Left lung (tissue), 10 donors: ENCODE measurements around the gene RSPH10B2. TPM values are rescaled to one million over a fixed set of nuclear protein-coding genes. Genes with fewer than 3 reads are reported as not detected.
"Not testable (repeated sequence)": the region's sequence is repeated elsewhere in the genome, so short reads cannot be mapped to it uniquely, and the experiment has no call there.

ENCODE experiments used
- ATAC-seq: fragments of 200-7000 bp; cut with Tn5 transposase; one replicate; pipeline ENCODE4 v1.9.1; 2020; ENCODE audit warnings: moderate library complexity
- DNase-seq, 4 donors: peaks; one replicate each; pipeline ENCODE4 v3.0.0-alpha.2; 2013 to 2020
- H3K27ac ChIP-seq, 2 donors: fragments of 200-600 bp; sonication (generic) in 1 of 2; one replicate each; pipeline versions ENCODE4 v1.5.0 to v1.8.0; 2020 to 2021
- H3K27me3 ChIP-seq, 2 donors: fragments of 200-600 bp; sonication (generic) in 1 of 2; one replicate each; pipeline versions ENCODE4 v1.5.0 to v1.8.0; 2020 to 2021
- H3K36me3 ChIP-seq, 2 donors: fragments of 200-600 bp; sonication (generic) in 1 of 2; one replicate each; pipeline versions ENCODE4 v1.5.0 to v1.8.0; 2020 to 2021
- H3K4me1 ChIP-seq, 2 donors: fragments of 200-600 bp; one replicate each; pipeline ENCODE4 v1.8.0; 2021
- H3K4me3 ChIP-seq, 2 donors: fragments of 200-600 bp; sonication (generic) in 1 of 2; one replicate each; pipeline versions ENCODE4 v1.5.0 to v1.8.0; 2020 to 2021; ENCODE audit warnings: mild to moderate bottlenecking in 1 of 2
- H3K9me3 ChIP-seq, 2 donors: fragments of 200-600 bp; sonication (generic) in 1 of 2; one replicate each; pipeline versions ENCODE4 v1.5.0 to v1.8.0; 2020 to 2021
- intact Hi-C, 2 donors: fragments of 100-400 bp; cut with DNase I; formaldehyde crosslinking; loops; one replicate each; pipeline versions ENCODE4 v1.11.2 to v1.14.2; 2022
- polyA plus RNA-seq, 6 donors: library from polyadenylated mRNA; unstranded; fragments of 120-200 nt; gene quantifications; one replicate each; pipeline ENCODE4 v1.2.1, GENCODE V29; 2013; ENCODE audit not compliant: insufficient read length in 6 of 6
- total RNA-seq, 2 donors: library from RNA; stranded (reverse); fragmentation: NEBNext Ultra II Directional; extraction: Animal tissue kit (Norgen Biotek cat#: 25700); gene quantifications; one replicate each; pipeline ENCODE4 v1.2.1, GENCODE V29; 2021
- donor health status: DM: no; HTN: yes; CAD: no.
- donor health status: DM: no; HTN: no; CAD: no.

The RSPH10B2 gene
- total and polyA plus RNA-seq, 8 donors: 0.92 to 5.7 (median 4.0) TPM; not detected in 1

DNA sequence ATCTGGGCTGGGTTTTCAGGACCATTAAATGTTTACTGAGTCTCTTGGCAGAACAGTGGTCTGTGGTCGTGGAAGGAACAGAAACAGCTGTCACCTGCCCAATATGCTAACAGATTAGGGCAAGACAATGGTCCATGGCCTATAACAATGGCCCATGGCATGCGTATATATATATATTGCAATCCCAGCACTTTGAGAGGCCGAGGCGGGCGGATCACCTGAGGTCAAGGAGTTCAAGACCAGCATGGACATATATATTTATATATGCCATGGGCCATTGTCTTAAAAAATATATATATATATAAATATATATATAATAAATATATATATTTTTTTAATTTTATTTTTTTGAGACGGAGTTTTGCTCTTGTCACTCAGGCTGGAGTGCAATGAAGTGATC, 27.7 kb downstream of the RSPH10B2 start:
- H3K4me3 ChIP-seq, H3K27ac ChIP-seq, H3K4me1 ChIP-seq, ATAC-seq, H3K9me3 ChIP-seq, H3K27me3 ChIP-seq, intact Hi-C loops, H3K36me3 ChIP-seq: not testable (repeated sequence)
- DNase-seq: peak in 1 of 4 donors; percentile 61

GRCh38 chr7:6789353-6789752, 35.5 kb downstream of the RSPH10B2 start:
- intact Hi-C loops, DNase-seq, H3K9me3 ChIP-seq, H3K27ac ChIP-seq, H3K36me3 ChIP-seq, H3K27me3 ChIP-seq, H3K4me1 ChIP-seq, ATAC-seq, H3K4me3 ChIP-seq: not testable (repeated sequence)

- H3K9me3 ChIP-seq, intact Hi-C loops, H3K36me3 ChIP-seq, DNase-seq, H3K27ac ChIP-seq, H3K4me1 ChIP-seq, H3K4me3 ChIP-seq, H3K27me3 ChIP-seq: not testable (repeated sequence)
- ATAC-seq: peak; percentile 49
Measured at GRCh38 chr7:6792113-6792872, 38.4 kb downstream of the RSPH10B2 start.

GRCh38 chr7:6794276-6794675, 40.4 kb downstream of the RSPH10B2 start:
- H3K27ac ChIP-seq, H3K27me3 ChIP-seq, H3K4me3 ChIP-seq, H3K9me3 ChIP-seq, H3K36me3 ChIP-seq, DNase-seq, H3K4me1 ChIP-seq, ATAC-seq, intact Hi-C loops: not testable (repeated sequence)

DNA sequence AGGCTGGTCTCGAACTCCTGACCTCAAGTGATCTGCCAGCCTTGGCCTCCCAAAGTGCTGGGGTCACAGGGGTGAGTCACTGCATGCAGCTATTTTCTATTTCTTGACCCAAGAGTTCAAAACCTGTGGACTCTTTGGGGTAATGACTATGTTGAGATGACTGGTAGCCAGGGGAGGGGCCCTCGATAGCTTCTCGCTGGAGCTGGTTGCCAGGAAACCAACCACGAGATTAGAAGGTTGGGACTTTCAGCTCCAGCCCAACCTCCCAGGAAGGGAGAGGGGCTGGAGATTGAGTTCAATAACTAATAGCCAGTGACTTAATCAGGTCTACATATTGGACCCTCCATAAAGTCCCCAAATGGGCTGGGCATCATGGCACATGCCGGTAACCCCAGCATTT, 43.3 kb downstream of the RSPH10B2 start:
- peak overlapping the region in 1 of 2 donors; percentile 26 for H3K27ac ChIP-seq
- DNase-seq (peak in 1 of 4 donors; percentile 36), ATAC-seq (peak; percentile 71)
- H3K9me3 ChIP-seq, H3K27me3 ChIP-seq, H3K4me3 ChIP-seq, H3K4me1 ChIP-seq, intact Hi-C loops: not testable (repeated sequence)
- peaks cover 0 to 11% of the 10 kb centered on the region in 2 donors for H3K36me3 ChIP-seq

- H3K27me3 ChIP-seq, intact Hi-C loops: not testable (repeated sequence)
- ATAC-seq: peak; percentile 86
Measured at GRCh38 chr7:6798047-6798446, 44.1 kb downstream of the RSPH10B2 start.

GRCh38 chr7:6799887-6800286, 46.0 kb downstream of the RSPH10B2 start:
- H3K9me3 ChIP-seq, DNase-seq, intact Hi-C loops, ATAC-seq, H3K4me1 ChIP-seq, H3K27me3 ChIP-seq, H3K4me3 ChIP-seq, H3K27ac ChIP-seq: not testable (repeated sequence)
- peaks cover 0 to 19% of the 10 kb centered on the region in 2 donors for H3K36me3 ChIP-seq

More at GRCh38 chr7:6798047-6798446, 44.1 kb downstream of the RSPH10B2 start:
- not testable (repeated sequence) for H3K9me3 ChIP-seq, H3K4me1 ChIP-seq, H3K4me3 ChIP-seq, DNase-seq, H3K27ac ChIP-seq
- H3K36me3 ChIP-seq: peaks cover 0 to 11% of the 10 kb centered on the region in 2 donors

GRCh38 chr7:6800331-6800730, 46.4 kb downstream of the RSPH10B2 start:
- DNase-seq, intact Hi-C loops, H3K27ac ChIP-seq, ATAC-seq, H3K4me1 ChIP-seq, H3K27me3 ChIP-seq, H3K4me3 ChIP-seq, H3K9me3 ChIP-seq: not testable (repeated sequence)
- peaks cover 0 to 19% of the 10 kb centered on the region in 2 donors for H3K36me3 ChIP-seq

GRCh38 chr7:6807393-6807918, 53.6 kb downstream of the RSPH10B2 start:
- ATAC-seq, H3K27ac ChIP-seq, H3K4me3 ChIP-seq, intact Hi-C loops, H3K4me1 ChIP-seq, DNase-seq, H3K9me3 ChIP-seq, H3K27me3 ChIP-seq: not testable (repeated sequence)
- peaks cover 0 to 34% of the 10 kb centered on the region in 2 donors for H3K36me3 ChIP-seq

DNA sequence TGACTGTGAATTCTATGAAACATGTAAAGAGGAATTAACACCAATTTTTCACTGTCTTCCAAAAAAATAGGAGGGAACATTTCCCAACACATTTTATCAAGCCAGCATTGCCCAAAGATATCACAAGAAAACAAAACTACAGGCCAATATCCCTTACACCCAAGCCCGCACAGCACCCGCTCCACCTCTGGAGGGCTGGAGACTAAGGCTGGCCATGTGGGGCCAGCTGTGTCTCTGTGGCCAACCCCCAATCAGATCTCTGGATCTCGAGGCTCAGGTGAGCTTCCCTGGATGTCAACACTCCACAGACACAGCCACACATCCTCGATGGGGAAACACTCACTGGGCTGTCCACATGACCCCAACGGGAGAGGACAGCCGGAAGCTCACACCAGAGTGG, 54.1 kb downstream of the RSPH10B2 start:
- H3K4me1 ChIP-seq, H3K4me3 ChIP-seq, H3K9me3 ChIP-seq, H3K27me3 ChIP-seq, ATAC-seq, H3K27ac ChIP-seq, DNase-seq, intact Hi-C loops: not testable (repeated sequence)
- peaks cover 0 to 37% of the 10 kb centered on the region in 2 donors for H3K36me3 ChIP-seq

DNA sequence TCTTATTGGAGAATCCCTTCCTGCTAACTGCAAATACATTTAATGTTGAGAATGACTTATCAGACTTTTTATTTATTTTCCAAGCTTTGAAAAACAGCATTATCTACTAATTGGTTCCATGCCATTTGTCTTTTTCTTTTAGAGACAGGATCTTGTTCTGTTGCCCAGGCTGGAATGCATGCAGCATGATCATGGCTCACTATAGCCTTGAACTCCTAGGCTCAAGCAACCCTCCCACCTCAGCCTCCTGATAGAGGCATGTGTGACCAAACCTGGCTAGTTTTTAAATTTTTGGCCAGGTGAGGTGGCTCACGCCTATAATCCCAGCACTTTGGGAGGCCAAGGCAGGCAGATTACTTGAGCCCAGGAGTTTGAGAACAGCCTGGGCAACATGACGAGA, 59.1 kb downstream of the RSPH10B2 start:
- H3K27ac ChIP-seq, H3K4me1 ChIP-seq, H3K27me3 ChIP-seq, intact Hi-C loops, H3K4me3 ChIP-seq, DNase-seq, H3K9me3 ChIP-seq, ATAC-seq: not testable (repeated sequence)
- H3K36me3 ChIP-seq: peaks cover 0 to 67% of the 10 kb centered on the region in 2 donors

GRCh38 chr7:6815470-6815869, 61.6 kb downstream of the RSPH10B2 start:
- H3K4me3 ChIP-seq, ATAC-seq, H3K27ac ChIP-seq, DNase-seq, H3K27me3 ChIP-seq, H3K9me3 ChIP-seq, H3K4me1 ChIP-seq, intact Hi-C loops: not testable (repeated sequence)
- peaks cover 0 to 81% of the 10 kb centered on the region in 2 donors for H3K36me3 ChIP-seq

DNA sequence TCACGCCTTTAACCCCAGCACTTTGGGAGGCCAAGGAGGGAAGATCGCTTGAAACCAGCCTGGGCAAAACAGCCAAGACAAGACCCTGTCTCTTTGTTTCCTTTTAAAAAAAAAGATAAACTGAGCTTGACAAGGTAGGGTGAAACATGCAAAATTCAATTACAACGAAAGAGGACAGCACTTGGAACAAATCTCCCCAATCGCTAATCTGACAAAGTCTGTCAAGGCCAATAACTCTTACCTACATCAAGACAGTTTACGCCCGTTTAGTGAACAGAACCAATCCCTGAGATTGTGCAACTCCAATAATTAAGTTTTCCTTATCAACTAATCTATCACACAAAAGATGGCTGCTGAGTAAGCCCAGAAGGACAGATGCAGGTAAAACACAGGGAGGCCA, 67.7 kb downstream of the RSPH10B2 start:
- H3K9me3 ChIP-seq, H3K4me3 ChIP-seq, H3K4me1 ChIP-seq, intact Hi-C loops, ATAC-seq, H3K27me3 ChIP-seq, H3K27ac ChIP-seq, DNase-seq: not testable (repeated sequence)
- peaks cover 0 to 47% of the 10 kb centered on the region in 2 donors for H3K36me3 ChIP-seq
